ENCODE results near the gene HELT.
"Not testable (repeated sequence)": the region's sequence is repeated elsewhere in the genome, so short reads cannot be mapped to it uniquely, and the experiment has no call there.

The HELT gene, protein sequence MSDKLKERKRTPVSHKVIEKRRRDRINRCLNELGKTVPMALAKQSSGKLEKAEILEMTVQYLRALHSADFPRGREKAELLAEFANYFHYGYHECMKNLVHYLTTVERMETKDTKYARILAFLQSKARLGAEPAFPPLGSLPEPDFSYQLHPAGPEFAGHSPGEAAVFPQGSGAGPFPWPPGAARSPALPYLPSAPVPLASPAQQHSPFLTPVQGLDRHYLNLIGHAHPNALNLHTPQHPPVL

DNA sequence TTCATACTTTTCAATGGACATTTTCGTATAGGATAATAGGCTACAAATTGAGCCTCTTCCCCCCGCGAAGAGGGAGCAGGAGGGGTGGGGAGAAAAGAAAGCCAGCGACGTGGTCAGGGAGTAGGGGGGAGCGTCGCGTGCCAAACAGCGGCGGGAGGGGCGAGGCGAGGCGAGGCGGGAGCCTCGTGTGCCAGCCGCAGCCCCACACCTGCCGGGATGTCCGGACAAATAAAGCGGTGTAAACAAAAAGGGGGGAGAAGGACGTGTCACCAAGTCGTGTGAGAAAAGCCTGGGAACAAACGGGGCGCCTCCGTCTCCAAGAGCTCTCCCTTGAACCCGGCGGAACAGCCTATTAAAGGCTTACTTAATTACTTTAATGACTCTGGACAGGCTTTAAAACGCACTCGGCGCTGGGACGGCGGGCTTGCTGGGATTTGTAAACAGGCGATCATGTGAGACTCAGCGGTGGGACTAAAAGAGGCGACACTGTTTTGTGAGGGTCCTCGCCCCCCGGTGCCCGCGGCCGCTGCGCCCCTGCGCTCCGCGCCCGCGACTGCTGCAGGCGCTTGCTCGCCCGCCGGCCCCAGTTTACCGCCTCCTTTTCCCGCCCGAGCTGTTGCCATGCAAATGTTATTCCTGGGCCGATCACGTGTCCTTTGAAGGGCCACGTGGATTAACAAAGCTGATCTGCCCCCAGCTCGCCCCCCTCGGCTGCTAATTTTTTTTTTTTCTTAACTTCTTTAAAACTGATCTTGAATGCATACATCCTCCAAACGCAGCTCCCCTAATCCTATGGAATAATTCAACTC, at the start of gene HELT:
Gene HELT, plus strand, starts transcription at position 527 of the 809 bp plus-strand sequence. CDS start 439 bp downstream, outside the sequence.
- TF ChIP-seq, protein P1, sequence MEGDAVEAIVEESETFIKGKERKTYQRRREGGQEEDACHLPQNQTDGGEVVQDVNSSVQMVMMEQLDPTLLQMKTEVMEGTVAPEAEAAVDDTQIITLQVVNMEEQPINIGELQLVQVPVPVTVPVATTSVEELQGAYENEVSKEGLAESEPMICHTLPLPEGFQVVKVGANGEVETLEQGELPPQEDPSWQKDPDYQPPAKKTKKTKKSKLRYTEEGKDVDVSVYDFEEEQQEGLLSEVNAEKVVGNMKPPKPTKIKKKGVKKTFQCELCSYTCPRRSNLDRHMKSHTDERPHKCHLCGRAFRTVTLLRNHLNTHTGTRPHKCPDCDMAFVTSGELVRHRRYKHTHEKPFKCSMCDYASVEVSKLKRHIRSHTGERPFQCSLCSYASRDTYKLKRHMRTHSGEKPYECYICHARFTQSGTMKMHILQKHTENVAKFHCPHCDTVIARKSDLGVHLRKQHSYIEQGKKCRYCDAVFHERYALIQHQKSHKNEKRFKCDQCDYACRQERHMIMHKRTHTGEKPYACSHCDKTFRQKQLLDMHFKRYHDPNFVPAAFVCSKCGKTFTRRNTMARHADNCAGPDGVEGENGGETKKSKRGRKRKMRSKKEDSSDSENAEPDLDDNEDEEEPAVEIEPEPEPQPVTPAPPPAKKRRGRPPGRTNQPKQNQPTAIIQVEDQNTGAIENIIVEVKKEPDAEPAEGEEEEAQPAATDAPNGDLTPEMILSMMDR (IDR thresholded peaks at IDR 0.05; ENCODE audit: unreplicated experiment in 3 of 3), result no peak
- Mint-ChIP-seq H3K36me3 (ENCODE audit: low read depth) (no peaks in the 10 kb centered on the region), H3K27me3 (ENCODE audit: low read depth) (peaks cover 100% of the 10 kb centered on the region), H3K9me3 (no peaks in the 10 kb centered on the region), H3K4me1 (peaks cover 38% of the 10 kb centered on the region), H3K4me3 (peak within 1 kb of the TSS; percentile 3 to 66 (median 16)), H3K27ac (no peak within 1 kb of the TSS)

DNA sequence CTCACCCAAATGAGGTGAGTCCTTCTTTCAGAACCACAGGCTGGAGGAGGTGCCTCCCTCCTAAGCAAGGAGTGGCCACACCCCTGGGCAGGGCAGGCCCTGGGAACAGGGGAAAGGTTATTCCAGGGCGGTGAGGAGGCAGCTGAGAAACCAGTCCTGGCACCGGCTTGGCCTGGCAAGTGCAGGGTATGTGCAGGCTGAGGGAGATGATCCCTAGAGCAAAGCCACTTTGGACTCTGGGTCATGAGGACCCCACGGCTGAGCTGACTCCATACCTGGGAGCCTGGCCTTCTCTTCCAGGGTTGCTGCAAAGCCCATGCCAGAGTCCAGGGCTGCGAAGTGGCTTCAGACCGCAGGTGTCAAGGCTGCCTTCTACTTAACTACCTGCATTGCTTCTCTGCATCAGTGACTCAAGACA, 49.5 kb upstream of the HELT start:
- H3K27ac Mint-ChIP-seq, result no peak overlapping the region
- H3K9me3 Mint-ChIP-seq, result peaks cover 34% of the 10 kb centered on the region
- H3K4me3 Mint-ChIP-seq, result no peak overlapping the region
- TF ChIP-seq, protein P1 (IDR thresholded peaks at IDR 0.05; ENCODE audit: unreplicated experiment in 3 of 3), result no peak
- H3K27me3 Mint-ChIP-seq (ENCODE audit: low read depth), result peaks cover 6% of the 10 kb centered on the region
- no peaks in the 10 kb centered on the region for H3K4me1 Mint-ChIP-seq
- peaks cover 9% of the 10 kb centered on the region for H3K36me3 Mint-ChIP-seq (ENCODE audit: low read depth)

DNA sequence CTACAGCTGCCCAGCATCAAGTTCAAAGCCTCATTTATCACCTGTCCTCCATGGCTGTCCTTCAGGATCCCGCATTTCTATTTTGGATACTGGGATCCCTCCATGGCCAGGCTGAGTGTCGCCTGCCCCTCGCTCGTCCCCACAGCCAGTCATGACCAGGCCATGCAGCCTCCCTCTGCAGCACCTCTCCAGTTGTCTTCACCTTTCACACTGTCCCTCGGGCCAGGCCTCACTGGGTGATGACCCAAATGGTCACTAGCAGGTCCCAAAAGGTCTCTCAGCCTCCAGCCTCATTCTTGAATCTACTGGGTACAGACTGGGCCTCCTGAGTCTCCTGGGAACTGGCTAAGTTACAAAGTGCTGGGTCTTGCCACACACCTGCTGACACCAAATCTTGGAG, 48.7 kb upstream of the HELT start:
- Mint-ChIP-seq H3K36me3 (ENCODE audit: low read depth) (peaks cover 9% of the 10 kb centered on the region), H3K27ac (no peak overlapping the region), H3K4me1 (no peaks in the 10 kb centered on the region), H3K9me3 (peaks cover 34% of the 10 kb centered on the region), H3K4me3 (no peak overlapping the region), H3K27me3 (ENCODE audit: low read depth) (peaks cover 6% of the 10 kb centered on the region)
- TF ChIP-seq, protein P1 (IDR thresholded peaks at IDR 0.05; ENCODE audit: unreplicated experiment in 3 of 3), result no peak

DNA sequence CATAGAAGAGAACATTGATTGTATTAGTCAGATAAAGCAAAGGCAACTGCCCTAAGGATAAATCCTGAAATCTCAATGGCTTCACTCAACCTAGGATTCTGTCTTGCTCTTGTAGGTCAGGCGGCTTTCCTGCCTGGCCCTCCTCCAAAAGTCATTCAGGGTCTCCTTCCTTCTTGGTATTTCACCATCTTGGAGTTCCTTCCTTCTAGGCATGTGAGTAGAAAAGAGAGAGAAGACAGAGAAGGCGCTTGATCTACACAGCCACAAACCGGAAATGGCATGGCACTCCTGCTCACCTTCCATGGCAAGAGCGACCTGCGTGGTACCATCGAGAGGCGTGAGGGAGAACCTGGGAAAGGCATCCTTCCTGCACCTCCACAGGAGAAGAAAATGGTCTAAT, 45.3 kb upstream of the HELT start:
- TF ChIP-seq, protein P1 (IDR thresholded peaks at IDR 0.05; ENCODE audit: unreplicated experiment in 3 of 3), result no peak
- Mint-ChIP-seq H3K27ac (no peak overlapping the region), H3K27me3 (ENCODE audit: low read depth) (peaks cover 6% of the 10 kb centered on the region), H3K9me3 (peaks cover 27% of the 10 kb centered on the region), H3K4me3 (no peak overlapping the region), H3K36me3 (ENCODE audit: low read depth) (no peaks in the 10 kb centered on the region), H3K4me1 (no peaks in the 10 kb centered on the region)

DNA sequence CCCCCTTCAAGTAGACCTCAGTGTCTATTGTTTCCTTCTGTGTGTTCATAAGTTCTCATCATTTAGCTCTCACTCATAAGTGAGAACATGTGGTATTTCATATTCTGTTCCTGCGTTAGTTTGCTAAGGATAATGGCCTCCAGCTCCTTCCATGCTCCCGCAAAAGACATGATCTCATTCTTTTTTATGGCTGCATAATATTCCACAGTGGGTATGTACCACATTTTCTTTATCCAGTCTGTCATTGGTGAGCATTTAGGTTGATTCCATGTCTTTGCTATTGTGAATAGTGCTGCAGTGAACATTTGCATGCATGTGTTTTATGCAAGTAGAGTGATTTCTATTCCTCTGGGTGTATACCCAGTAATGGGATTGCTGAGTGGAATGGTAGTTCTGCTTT, 41.9 kb upstream of the HELT start:
- H3K27me3 Mint-ChIP-seq (ENCODE audit: low read depth); H3K27ac Mint-ChIP-seq; H3K36me3 Mint-ChIP-seq (ENCODE audit: low read depth); H3K4me1 Mint-ChIP-seq; H3K4me3 Mint-ChIP-seq: not testable (repeated sequence)
- peaks cover 14% of the 10 kb centered on the region for H3K9me3 Mint-ChIP-seq

DNA sequence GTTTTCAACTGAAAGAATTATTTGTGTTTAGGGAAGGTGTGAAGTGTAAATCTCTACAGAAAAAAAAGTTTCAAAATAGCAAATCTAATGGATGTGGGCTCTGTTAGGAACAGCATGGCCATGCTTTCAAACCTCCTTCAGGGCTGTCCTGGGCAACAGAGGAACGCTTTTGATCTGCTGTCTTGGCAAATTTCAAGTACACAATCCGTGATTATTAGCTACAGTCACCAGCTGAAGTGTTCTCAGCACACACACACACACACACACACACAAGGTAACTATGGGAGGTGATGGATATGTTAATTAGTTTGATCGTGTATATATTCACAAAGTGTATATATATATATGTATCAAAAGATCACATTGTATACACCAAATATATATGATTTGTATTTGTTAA, 40.5 kb upstream of the HELT start:
- TF ChIP-seq, protein P1 (IDR thresholded peaks at IDR 0.05; ENCODE audit: unreplicated experiment in 3 of 3), result no peak
- Mint-ChIP-seq H3K4me3 (no peak overlapping the region), H3K4me1 (no peaks in the 10 kb centered on the region), H3K9me3 (peaks cover 1% of the 10 kb centered on the region), H3K27ac (no peak overlapping the region), H3K36me3 (ENCODE audit: low read depth) (no peaks in the 10 kb centered on the region), H3K27me3 (ENCODE audit: low read depth) (peaks cover 9% of the 10 kb centered on the region)

All from nephron (organoid).